HG03558 (cell line): ENCODE measurements around the gene MYO5B.
"Not testable (repeated sequence)": the region's sequence is repeated elsewhere in the genome, so short reads cannot be mapped to it uniquely, and the experiment has no call there.

Experiments
- ATAC-seq: cut with Tn5 transposase; IDR thresholded peaks from one replicate; pipeline ENCODE4 v1.9.1; 2021; ENCODE audit warnings: moderate number of reproducible peaks; ENCODE audit not compliant: unreplicated experiment; ENCODE audit errors: extremely low read depth

The MYO5B gene

DNA sequence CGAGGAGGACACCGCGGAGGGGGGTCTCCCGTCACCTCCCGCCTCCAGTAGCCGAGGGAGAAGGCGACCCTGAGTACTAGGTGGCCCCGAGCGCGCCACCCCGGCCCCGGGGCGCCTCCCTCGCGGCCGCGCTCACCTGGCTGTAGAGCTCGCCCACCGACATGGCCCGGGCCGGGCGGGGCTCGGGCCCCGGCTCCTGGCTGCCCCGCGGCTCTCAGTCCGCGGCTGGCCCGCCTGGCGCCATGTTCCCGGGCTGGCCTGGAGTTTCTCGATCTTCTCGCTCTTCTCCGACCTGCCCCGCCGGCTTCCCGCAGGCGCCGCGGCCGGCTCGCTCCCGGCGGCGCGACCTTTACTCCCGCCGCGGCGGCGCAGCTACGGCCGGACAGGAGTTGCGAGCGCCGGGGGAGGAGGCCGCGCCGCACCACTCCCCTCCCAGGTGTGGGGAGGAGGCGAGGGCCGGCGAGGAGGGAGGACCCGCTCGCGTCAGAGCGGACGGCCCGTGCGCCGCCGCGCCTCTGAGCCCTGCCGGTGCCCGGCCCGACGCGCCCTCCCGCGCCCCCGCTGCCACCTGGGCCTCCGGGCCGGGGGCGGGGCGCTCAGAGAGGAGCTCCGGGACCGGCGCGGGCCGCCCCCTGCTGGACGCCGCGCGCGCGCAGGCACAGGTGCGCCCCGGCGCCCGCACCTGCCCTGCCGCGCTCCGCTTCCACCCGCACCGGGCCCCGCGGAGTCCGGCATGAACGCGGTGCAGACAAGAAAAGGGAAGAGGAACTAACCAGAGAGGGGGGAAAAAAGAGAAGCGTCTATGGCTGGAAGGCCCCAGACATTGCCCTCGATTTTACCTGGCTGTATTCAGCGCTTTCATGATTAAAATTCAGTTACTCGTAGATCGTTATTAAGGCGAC is at the start of gene MYO5B:
Gene MYO5B, minus strand, starts transcription at position 517 of the 902 bp plus-strand sequence. Its CDS starts 354 bp downstream, at position 163.
- peak; percentile 70 for ATAC-seq

- ATAC-seq, result not testable (repeated sequence)
Observed at GRCh38 chr18:50241768-50242167, 46.8 kb upstream of the MYO5B start.

DNA sequence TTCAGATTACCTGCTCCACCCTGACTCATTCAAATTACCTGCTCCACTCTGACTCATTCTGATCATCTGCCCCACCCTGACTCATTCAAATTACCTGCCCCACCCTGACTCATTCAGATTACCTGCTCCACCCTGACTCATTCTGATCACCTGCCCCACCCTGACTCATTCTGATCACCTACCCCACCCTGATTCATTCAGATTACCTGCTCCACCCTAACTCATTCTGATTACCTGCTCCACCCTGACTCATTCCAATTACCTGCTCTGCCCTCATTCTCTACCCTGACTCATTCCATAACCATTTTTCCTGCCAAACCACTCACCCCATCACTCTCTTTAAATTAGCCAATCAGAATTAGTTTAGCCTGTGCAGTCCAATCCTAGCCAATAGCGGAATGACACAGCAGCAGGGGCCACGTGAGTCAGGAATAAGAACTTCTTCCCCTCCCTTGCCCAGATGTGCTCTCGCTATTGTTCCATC is 45.2 kb upstream of the MYO5B start:
- no peak for ATAC-seq

DNA sequence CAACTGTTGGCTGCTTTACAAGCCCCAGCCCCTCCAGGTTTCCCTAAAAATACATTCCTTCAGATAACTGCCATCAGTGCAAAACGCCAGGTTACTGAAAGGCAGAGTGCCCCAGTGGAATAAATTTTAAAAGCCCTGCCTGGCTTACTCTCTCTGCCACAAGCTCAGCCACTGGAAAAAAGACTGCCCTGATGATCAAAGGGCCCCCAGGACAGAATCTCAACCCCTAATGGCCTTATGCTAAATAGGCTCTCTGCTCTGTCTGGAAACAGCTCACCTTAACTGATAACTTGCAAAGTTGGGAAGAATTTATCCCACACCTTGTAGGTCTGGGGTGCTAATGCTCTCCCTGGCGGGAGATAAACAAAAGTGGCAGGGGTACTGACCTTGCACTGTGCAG is 37.5 kb upstream of the MYO5B start:
- no peak for ATAC-seq

- ATAC-seq, result no peak
Observed at GRCh38 chr18:50231621-50232020, 36.7 kb upstream of the MYO5B start.

DNA sequence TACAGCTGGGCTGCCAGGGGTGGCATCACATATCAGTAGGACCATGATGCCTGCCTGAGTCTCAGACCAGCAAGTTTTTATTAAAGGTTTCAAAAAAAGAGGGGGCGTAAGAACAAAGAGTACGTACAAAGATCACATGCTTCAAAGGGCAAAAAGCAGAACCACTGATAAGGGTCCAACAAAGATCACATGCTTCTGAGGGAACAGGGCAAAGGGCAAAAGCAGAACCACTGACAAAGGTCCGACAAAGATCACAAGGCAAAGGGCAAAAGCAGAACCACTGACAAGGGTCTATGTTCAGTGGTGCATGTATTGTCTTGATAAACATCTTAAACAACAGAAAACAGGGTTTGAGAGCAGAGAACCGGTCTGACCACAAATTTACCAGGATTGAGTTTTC is 25.3 kb upstream of the MYO5B start:
- ATAC-seq, result not testable (repeated sequence)

GRCh38 chr18:50218432-50219197 is 23.7 kb upstream of the MYO5B start:
- ATAC-seq, result no peak

DNA sequence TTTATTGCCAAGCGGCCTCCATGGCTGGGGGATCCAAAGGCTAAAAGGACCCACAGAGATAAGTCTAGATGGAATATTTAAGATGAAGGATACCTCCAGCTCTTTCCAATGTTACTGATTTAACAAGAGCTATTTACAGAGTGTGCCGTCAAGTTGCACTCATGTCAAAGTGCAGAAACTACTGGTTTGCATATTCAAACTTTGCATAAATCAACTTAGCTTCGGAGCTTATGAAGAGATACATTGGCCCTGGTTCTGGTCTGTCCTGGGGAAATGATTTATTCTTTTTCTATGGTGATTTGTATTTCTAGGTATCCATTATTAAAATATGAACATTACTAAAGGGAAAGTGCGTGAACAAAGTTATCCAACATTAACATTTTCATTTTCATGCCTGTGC is 14.4 kb upstream of the MYO5B start:
- no peak for ATAC-seq

GRCh38 chr18:50207722-50208121 is 12.8 kb upstream of the MYO5B start:
- ATAC-seq, result no peak

DNA sequence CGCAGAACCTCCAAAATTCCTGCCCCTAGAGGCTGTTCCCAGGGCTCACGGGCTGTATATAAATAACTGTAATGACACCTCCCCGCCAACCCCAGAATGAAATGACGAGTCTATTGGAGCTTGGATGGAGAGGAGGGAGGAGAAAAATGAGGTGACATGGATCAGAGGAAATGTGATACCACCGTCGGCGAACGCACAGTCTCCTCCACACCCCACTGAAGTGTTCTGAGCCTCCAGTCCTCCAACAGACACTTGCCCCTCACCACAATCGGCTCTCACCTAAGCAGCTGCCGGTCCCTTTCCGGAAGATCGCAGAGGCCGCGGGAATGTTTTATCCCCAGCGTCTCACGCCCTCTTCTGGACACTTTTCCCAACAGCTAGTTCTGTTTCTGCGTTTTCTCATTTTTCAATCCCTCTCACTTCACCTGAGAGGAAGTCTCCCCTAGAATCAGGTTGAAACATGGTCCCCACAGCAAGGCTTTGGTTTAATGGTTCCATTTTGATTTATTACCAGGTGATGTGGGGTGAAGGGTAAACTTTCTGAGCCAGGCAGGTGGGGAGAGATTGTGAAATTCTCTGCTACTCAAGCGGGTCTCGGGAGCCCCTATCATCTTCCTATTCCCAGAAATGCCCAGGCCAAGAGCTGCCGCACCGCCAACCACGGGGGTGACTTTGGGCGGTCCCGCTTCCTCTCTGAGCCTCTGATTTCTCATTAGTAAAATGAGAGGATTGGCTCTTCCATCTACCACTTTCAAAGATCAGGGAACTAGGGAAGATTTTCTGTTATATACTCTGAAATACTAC is 9.1 kb upstream of the MYO5B start:
- no peak for ATAC-seq

DNA sequence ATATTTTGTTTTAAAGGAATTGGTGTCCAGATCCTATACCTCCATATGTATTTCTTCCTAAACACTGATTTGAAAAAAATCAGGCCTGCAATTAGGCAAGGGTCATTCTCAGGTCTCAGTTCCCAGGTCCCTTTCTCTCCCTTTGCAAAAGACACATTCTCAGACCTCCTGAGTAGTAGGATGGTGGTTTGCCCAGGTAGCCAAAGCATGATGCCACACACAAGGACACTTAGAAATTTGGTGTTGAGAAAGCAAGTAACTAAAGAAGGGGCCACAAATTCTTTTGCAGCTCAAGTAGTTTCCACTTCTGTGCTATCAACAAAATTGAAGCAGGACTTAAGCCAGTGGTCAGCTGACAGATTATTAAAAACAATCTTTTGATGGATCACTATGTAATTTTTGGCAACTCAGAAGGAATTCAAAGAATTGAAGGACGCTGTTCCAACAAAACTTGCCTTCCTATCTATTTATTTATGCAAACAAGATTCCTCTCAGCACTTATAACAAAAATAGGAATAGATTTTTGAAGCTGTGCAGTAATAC is 6.6 kb upstream of the MYO5B start:
- no peak for ATAC-seq

DNA sequence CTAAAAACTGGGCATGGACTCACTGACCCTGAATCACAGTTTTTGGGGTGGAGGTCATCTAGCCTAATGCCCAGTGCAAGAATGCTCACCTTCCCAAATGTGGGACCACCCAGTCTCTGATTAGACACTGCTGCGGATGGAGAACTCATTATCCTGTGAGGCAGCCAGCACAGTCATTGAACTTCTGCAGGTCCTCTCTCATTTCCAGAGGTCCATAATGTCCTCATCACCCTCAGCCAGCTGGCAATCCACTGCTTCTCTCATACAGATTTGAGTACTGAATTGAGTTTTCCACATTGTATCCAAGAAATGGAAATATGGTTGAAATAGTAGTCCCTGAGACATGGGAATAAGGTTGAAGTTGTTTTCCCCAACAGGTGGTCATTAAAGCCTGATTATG is 5.0 kb upstream of the MYO5B start:
- ATAC-seq, result no peak

- no peak for ATAC-seq
Observed at GRCh38 chr18:50199346-50199855, 4.5 kb upstream of the MYO5B start.

DNA sequence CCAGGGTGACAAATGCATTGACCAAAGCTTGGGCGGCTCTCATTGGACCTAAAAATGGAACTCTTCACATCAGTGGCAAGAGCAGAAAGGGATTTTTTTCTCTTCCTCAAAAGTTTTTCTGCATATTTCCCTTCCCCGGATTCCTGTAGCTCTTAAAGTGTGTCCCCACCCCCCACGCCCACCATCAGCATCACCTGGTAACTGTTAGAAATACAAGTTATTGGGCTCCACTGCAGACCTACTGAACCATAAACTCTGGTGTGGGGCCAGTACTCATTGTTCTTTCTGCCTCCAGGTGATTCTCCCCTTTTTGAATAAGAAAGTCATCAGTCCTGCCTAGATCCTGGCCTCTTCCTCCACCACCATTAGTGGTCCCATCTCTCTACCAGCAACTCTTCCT is 1.3 kb upstream of the MYO5B start:
- no peak for ATAC-seq

GRCh38 chr18:50195689-50196088 is 742 bp upstream of the MYO5B start:
- no peak for ATAC-seq

GRCh38 chr18:50193796-50194630 is 934 bp downstream of the MYO5B start:
- no peak for ATAC-seq

- no peak for ATAC-seq
Observed at GRCh38 chr18:50192995-50193795, 1.8 kb downstream of the MYO5B start.

GRCh38 chr18:50190926-50191325 is 4.0 kb downstream of the MYO5B start:
- no peak for ATAC-seq
